Hematopoietic multipotent progenitor cell treated with erythropoietin and hydrocortisone succinate and interleukin-3 and kit ligand, for 4 days (in vitro differentiated cells): ENCODE results near the gene TMEM239.
A peak's percentile ranks its signal among the peaks of the same experiment; 100 is the strongest.
"Not testable (repeated sequence)": the region's sequence is repeated elsewhere in the genome, so short reads cannot be mapped to it uniquely, and the experiment has no call there.

ENCODE experiments used
- DNase-seq: peaks from one replicate; pipeline ENCODE4 v3.0.0-alpha.2; 2015

The TMEM239 gene

GRCh38 chr20:2816030-2816582, at the start of gene TMEM239:
TSS of gene TMEM239 (plus strand) at chr20:2816364. CDS start at chr20:2816555, 191 bp downstream.
- no peak for DNase-seq

GRCh38 chr20:2767768-2768631, 48.2 kb upstream of the TMEM239 start:
- no peak for DNase-seq

- DNase-seq, result no peak
Observed at GRCh38 chr20:2768632-2769015, 47.5 kb upstream of the TMEM239 start.

GRCh38 chr20:2770091-2770490, 46.1 kb upstream of the TMEM239 start:
- not testable (repeated sequence) for DNase-seq

GRCh38 chr20:2771631-2772080, 44.5 kb upstream of the TMEM239 start:
- DNase-seq, result no peak

GRCh38 chr20:2773812-2774211, 42.4 kb upstream of the TMEM239 start:
- no peak for DNase-seq

GRCh38 chr20:2775139-2775538, 41.0 kb upstream of the TMEM239 start:
- DNase-seq, result no peak

- no peak for DNase-seq
Observed at GRCh38 chr20:2778602-2779321, 37.4 kb upstream of the TMEM239 start.

GRCh38 chr20:2780948-2781347, 35.2 kb upstream of the TMEM239 start:
- no peak for DNase-seq

GRCh38 chr20:2783908-2784566, 32.1 kb upstream of the TMEM239 start:
- DNase-seq, result no peak

GRCh38 chr20:2793471-2793870, 22.7 kb upstream of the TMEM239 start:
- DNase-seq, result no peak

GRCh38 chr20:2794202-2794748, 21.9 kb upstream of the TMEM239 start:
- DNase-seq, result no peak

GRCh38 chr20:2794866-2795447, 21.2 kb upstream of the TMEM239 start:
- no peak for DNase-seq

- DNase-seq, result peak; percentile 77
Observed at GRCh38 chr20:2795451-2795850, 20.7 kb upstream of the TMEM239 start.

- DNase-seq, result no peak
Observed at GRCh38 chr20:2796011-2796660, 20.0 kb upstream of the TMEM239 start.

GRCh38 chr20:2797136-2797983, 18.8 kb upstream of the TMEM239 start:
- DNase-seq, result peak; percentile 37

- DNase-seq, result no peak
Observed at GRCh38 chr20:2798095-2798805, 17.9 kb upstream of the TMEM239 start.

GRCh38 chr20:2798814-2799213, 17.4 kb upstream of the TMEM239 start:
- DNase-seq, result peak; percentile 57

- peak; percentile 46 for DNase-seq
Observed at GRCh38 chr20:2799271-2799670, 16.9 kb upstream of the TMEM239 start.
